Uterus (tissue), 2 donors: ENCODE measurements around the gene FAM151B.

Source experiments
- CTCF ChIP-seq, 4 experiments: fragments of 200-600 bp in 2 of 4; fragments of 450-650 bp in 2 of 4; sonication (generic) in 2 of 4; IDR thresholded peaks; one replicate each; pipeline ENCODE4 v1.5.1; 2016 to 2019; ENCODE audit warnings: antibody characterized with exemption in 4 of 4, mild to moderate bottlenecking in 2 of 4, moderate library complexity in 1 of 4
- POLR2A ChIP-seq, 2 donors: fragments of 450-650 bp; IDR thresholded peaks; one replicate each; pipeline ENCODE4 v1.6.1; 2016; ENCODE audit warnings: antibody characterized with exemption in 2 of 2, mild to moderate bottlenecking in 1 of 2, moderate library complexity in 1 of 2

GRCh38 chr5:80502800-80503199, 14.9 kb downstream of the FAM151B start:
- TF ChIP-seq POLR2A (IDR thresholded peaks at IDR 0.05) (no peak), CTCF (IDR thresholded peaks at IDR 0.05) (no peak)
